SKM-1 treated with dmso at 0.1 percent for 144 hours (cell line): ENCODE measurements around the gene HOPX.
"Not testable (repeated sequence)": the region's sequence is repeated elsewhere in the genome, so short reads cannot be mapped to it uniquely, and the experiment has no call there.

Experiments used
- DNase-seq: peaks from one replicate; lab custom pipeline; 2025; ENCODE audit not compliant: unreplicated experiment; lab: John Stamatoyannopoulos, UW

The HOPX gene

GRCh38 chr4:56689201-56689969 lies 8.3 kb upstream of the HOPX start:
- no peak for DNase-seq

- DNase-seq: no peak
Observed at GRCh38 chr4:56688094-56688647, 7.1 kb upstream of the HOPX start.

GRCh38 chr4:56686537-56687231 lies 5.6 kb upstream of the HOPX start:
- DNase-seq: no peak

- DNase-seq: no peak
Observed at GRCh38 chr4:56684320-56685050, 3.4 kb upstream of the HOPX start.

- no peak for DNase-seq
Observed at GRCh38 chr4:56683455-56683854, 2.4 kb upstream of the HOPX start.

- DNase-seq: no peak
Observed at GRCh38 chr4:56681853-56682525, 893 bp upstream of the HOPX start.

GRCh38 chr4:56680266-56680665 lies 830 bp downstream of the HOPX start:
- DNase-seq: no peak

GRCh38 chr4:56677711-56678110 lies 3.4 kb downstream of the HOPX start:
- no peak for DNase-seq

- no peak for DNase-seq
Observed at GRCh38 chr4:56674984-56675383, 6.1 kb downstream of the HOPX start.

- no peak for DNase-seq
Observed at GRCh38 chr4:56671860-56672259, 9.2 kb downstream of the HOPX start.

- no peak for DNase-seq
Observed at GRCh38 chr4:56671373-56671772, 9.7 kb downstream of the HOPX start.

- DNase-seq: no peak
Observed at GRCh38 chr4:56668267-56668666, 12.8 kb downstream of the HOPX start.

- DNase-seq: not testable (repeated sequence)
Observed at GRCh38 chr4:56667396-56667795, 13.7 kb downstream of the HOPX start.

- DNase-seq: no peak
Observed at GRCh38 chr4:56666279-56666678, 14.8 kb downstream of the HOPX start.

- DNase-seq: no peak
Observed at GRCh38 chr4:56665781-56666180, 15.3 kb downstream of the HOPX start.

- no peak for DNase-seq
Observed at GRCh38 chr4:56662782-56663468, 18.2 kb downstream of the HOPX start.

GRCh38 chr4:56659946-56660345 lies 21.1 kb downstream of the HOPX start:
- no peak for DNase-seq

GRCh38 chr4:56658528-56658927 lies 22.6 kb downstream of the HOPX start:
- no peak for DNase-seq

GRCh38 chr4:56657818-56658217 lies 23.3 kb downstream of the HOPX start:
- DNase-seq: no peak

- DNase-seq: no peak
Observed at GRCh38 chr4:56657128-56657527, 24.0 kb downstream of the HOPX start.

- DNase-seq: no peak
Observed at GRCh38 chr4:56656346-56656643, 24.8 kb downstream of the HOPX start.
